Epithelial cell of proximal tubule (primary cell): Measurements from ENCODE around the gene RIC8A. TPM values are rescaled to one million over a fixed set of nuclear protein-coding genes. Genes with fewer than 3 reads are reported as not detected.

ENCODE experiments used
- DNase-seq: peaks from one replicate; pipeline ENCODE4 v3.0.0-alpha.2; 2011; ENCODE audit warnings: low read depth
- H3K4me3 ChIP-seq: 2 replicates; pipeline ENCODE4 v1.5.1; 2011; ENCODE audit warnings: low read depth, mild to moderate bottlenecking, low read length
- CTCF ChIP-seq: conservative IDR thresholded peaks from 2 replicates; pipeline ENCODE4 v1.5.1; 2012; ENCODE audit warnings: low read depth, mild to moderate bottlenecking, low read length
- total RNA-seq: library from RNA; depleted of rRNA; stranded (reverse); fragments of >200 nt; gene quantifications from 2 replicates; pipeline ENCODE4 v1.2.3, GENCODE V29; 2015

Gene RIC8A
- total RNA-seq, 1 donor from 2014 or later = 116 TPM

- TF ChIP-seq CTCF = no peak
- no peak for DNase-seq
- H3K4me3 ChIP-seq = no peak overlapping the region
These were observed 32.8 kb downstream of the RIC8A start for GRCh38 chr11:240315-240714.

- no peak for TF ChIP-seq CTCF
- no peak for DNase-seq
- H3K4me3 ChIP-seq = no peak overlapping the region
These were observed 34.1 kb downstream of the RIC8A start for GRCh38 chr11:241634-242033.

- TF ChIP-seq CTCF = no peak
- H3K4me3 ChIP-seq = no peak overlapping the region
- peak; percentile 26 for DNase-seq
These were observed 36.9 kb downstream of the RIC8A start for GRCh38 chr11:244376-244775.

GRCh38 chr11:249062-249461, 41.6 kb downstream of the RIC8A start:
- no peak overlapping the region for H3K4me3 ChIP-seq
- no peak for DNase-seq
- TF ChIP-seq CTCF = no peak

DNA sequence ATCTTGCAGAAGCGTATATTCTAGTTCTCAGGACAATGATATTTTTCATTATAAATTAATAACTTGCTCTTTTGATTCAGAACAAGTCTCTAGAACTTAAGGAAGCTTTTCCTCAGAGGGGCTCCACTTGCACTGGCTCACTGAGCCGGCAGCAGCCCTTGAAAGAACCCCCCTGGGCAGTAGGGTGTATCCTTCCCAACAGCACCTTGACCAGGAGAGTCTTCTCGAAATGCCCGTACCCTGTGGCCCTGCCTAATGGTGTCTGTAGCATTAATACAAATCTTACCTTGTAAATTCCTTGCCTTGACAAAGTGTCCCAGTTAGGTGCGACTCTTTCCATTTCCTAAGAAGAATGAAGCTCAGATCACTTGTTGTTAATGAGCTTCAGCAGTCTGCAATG, 42.8 kb downstream of the RIC8A start:
- TF ChIP-seq CTCF = no peak
- no peak overlapping the region for H3K4me3 ChIP-seq
- DNase-seq = no peak

GRCh38 chr11:250740-251299, 43.3 kb downstream of the RIC8A start:
- peak; percentile 70 for TF ChIP-seq CTCF
- no peak overlapping the region for H3K4me3 ChIP-seq
- DNase-seq = no peak

DNA sequence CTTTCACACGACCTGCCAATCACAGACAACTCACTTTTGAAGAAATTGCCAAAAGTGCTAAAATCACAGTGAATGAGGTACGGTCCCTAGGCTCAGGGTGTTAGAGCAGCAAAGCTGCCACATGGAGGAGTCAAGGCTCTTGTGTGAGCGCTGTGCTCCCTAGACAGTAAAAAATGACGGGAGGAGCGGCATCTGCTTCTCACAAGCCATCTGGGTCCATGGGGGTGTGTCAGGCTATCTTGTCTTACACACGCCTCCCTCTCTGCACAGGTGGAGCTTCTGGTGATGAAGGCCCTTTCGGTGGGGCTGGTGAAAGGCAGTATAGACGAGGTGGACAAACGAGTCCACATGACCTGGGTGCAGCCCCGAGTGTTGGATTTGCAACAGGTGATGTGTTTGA, 44.0 kb downstream of the RIC8A start:
- DNase-seq = no peak
- peak; percentile 6 for TF ChIP-seq CTCF
- H3K4me3 ChIP-seq = no peak overlapping the region
